Measurements from ENCODE around the gene SLC9A4.

Gene SLC9A4

DNA sequence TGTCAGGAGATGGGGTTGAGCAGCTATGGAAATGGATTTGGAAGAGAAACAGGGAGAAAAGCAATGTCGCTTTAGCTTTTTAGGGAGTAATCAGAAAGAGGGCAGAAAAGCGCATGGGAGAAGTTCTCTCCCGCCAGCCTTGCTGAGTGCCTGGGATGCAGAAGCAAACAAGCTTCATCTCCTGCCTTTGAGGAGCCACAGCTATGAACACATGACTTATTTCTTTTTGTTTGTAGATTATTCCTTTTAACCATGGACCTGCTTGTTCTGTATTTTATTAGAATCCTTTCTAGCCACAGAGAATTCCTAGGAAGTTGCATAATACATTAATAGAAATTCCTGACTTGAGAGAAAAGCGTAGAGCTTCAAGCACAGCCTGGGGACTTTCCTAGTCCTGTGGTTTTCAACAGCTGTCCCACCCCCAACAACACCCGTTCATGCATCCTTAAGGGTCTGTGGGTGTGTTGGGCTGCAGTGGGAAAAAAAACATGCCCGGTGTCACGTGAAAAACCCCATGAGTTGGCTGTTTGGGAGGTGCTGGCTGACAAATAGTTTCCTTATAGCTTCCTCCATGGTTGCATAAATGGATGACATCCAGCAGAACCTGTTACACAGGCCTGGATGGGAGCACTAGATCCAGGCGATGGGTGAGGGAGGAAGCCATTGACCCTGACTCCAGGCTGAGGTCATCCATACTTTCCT is 14.9 kb downstream of the SLC9A4 start:
- Histone ChIP-seq H3K27me3 (ENCODE audit: control insufficient read depth, insufficient read depth, low read length) (no peaks in the 10 kb centered on the region), H3K9ac (ENCODE audit: low read length) (no peak overlapping the region), H3K9me3 (ENCODE audit: control insufficient read depth, low read length) (no peaks in the 10 kb centered on the region), H3K4me1 (ENCODE audit: control insufficient read depth, insufficient read depth, low read length) (peaks cover 53% of the 10 kb centered on the region), H3K4me3 (ENCODE audit: low read length) (no peak overlapping the region), H3K36me3 (ENCODE audit: control insufficient read depth, insufficient read depth, low read length) (peaks cover 9% of the 10 kb centered on the region)

GRCh38 chr2:102489646-102490045 is 16.6 kb downstream of the SLC9A4 start:
- no peaks in the 10 kb centered on the region for H3K27me3 ChIP-seq (ENCODE audit: control insufficient read depth, insufficient read depth, low read length)
- no peak overlapping the region for H3K4me3 ChIP-seq (ENCODE audit: low read length)
- H3K36me3 ChIP-seq (ENCODE audit: control insufficient read depth, insufficient read depth, low read length), result peaks cover 9% of the 10 kb centered on the region
- no peak overlapping the region for H3K9ac ChIP-seq (ENCODE audit: low read length)
- no peaks in the 10 kb centered on the region for H3K9me3 ChIP-seq (ENCODE audit: control insufficient read depth, low read length)
- H3K4me1 ChIP-seq (ENCODE audit: control insufficient read depth, insufficient read depth, low read length), result peaks cover 47% of the 10 kb centered on the region

- no peaks in the 10 kb centered on the region for H3K36me3 ChIP-seq (ENCODE audit: control insufficient read depth, insufficient read depth, low read length)
- H3K4me1 ChIP-seq (ENCODE audit: control insufficient read depth, insufficient read depth, low read length), result peaks cover 28% of the 10 kb centered on the region
- no peaks in the 10 kb centered on the region for H3K9me3 ChIP-seq (ENCODE audit: control insufficient read depth, low read length)
- no peak overlapping the region for H3K9ac ChIP-seq (ENCODE audit: low read length)
- H3K27me3 ChIP-seq (ENCODE audit: control insufficient read depth, insufficient read depth, low read length), result no peaks in the 10 kb centered on the region
- H3K4me3 ChIP-seq (ENCODE audit: low read length), result no peak overlapping the region
These were observed 19.0 kb downstream of the SLC9A4 start for GRCh38 chr2:102492006-102492405.

GRCh38 chr2:102494570-102494969 is 21.5 kb downstream of the SLC9A4 start:
- Histone ChIP-seq H3K4me3 (ENCODE audit: low read length) (no peak overlapping the region), H3K4me1 (ENCODE audit: control insufficient read depth, insufficient read depth, low read length) (peaks cover 22% of the 10 kb centered on the region), H3K27me3 (ENCODE audit: control insufficient read depth, insufficient read depth, low read length) (no peaks in the 10 kb centered on the region), H3K9me3 (ENCODE audit: control insufficient read depth, low read length) (no peaks in the 10 kb centered on the region), H3K9ac (ENCODE audit: low read length) (no peak overlapping the region), H3K36me3 (ENCODE audit: control insufficient read depth, insufficient read depth, low read length) (no peaks in the 10 kb centered on the region)

- Histone ChIP-seq H3K9ac (ENCODE audit: low read length) (no peak overlapping the region), H3K9me3 (ENCODE audit: control insufficient read depth, low read length) (no peaks in the 10 kb centered on the region), H3K4me1 (ENCODE audit: control insufficient read depth, insufficient read depth, low read length) (peaks cover 43% of the 10 kb centered on the region), H3K4me3 (ENCODE audit: low read length) (peak overlapping the region; percentile 9), H3K36me3 (ENCODE audit: control insufficient read depth, insufficient read depth, low read length) (no peaks in the 10 kb centered on the region), H3K27me3 (ENCODE audit: control insufficient read depth, insufficient read depth, low read length) (no peaks in the 10 kb centered on the region)
These were observed 25.4 kb downstream of the SLC9A4 start for GRCh38 chr2:102498414-102498813.

GRCh38 chr2:102499558-102499957 is 26.5 kb downstream of the SLC9A4 start:
- Histone ChIP-seq H3K4me3 (ENCODE audit: low read length) (peak overlapping the region; percentile 9), H3K9ac (ENCODE audit: low read length) (no peak overlapping the region), H3K36me3 (ENCODE audit: control insufficient read depth, insufficient read depth, low read length) (no peaks in the 10 kb centered on the region), H3K27me3 (ENCODE audit: control insufficient read depth, insufficient read depth, low read length) (no peaks in the 10 kb centered on the region), H3K4me1 (ENCODE audit: control insufficient read depth, insufficient read depth, low read length) (peaks cover 43% of the 10 kb centered on the region), H3K9me3 (ENCODE audit: control insufficient read depth, low read length) (no peaks in the 10 kb centered on the region)

DNA sequence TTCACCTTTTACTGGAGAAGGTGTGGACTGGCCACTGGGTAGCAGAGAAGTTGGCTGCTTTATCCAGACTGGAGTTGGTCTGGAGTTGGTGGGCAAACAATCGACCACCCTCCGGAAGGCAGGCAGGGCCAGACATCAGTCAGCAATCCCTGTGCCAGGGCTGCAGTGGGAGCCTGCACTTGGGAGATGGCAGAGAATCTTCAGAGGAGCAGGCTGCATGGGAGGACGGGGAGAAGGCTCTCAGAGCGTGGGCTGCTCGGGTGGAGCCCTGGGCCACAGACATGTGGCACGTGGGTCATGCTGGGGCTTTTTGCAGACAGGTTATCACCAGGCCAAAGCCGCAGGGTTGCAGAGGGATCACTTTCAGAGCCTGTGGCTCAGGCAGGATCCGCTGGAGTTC is 29.6 kb downstream of the SLC9A4 start:
- Histone ChIP-seq H3K9ac (ENCODE audit: low read length) (no peak overlapping the region), H3K9me3 (ENCODE audit: control insufficient read depth, low read length) (no peaks in the 10 kb centered on the region)

GRCh38 chr2:102504833-102505232 is 31.8 kb downstream of the SLC9A4 start:
- H3K4me3 ChIP-seq (ENCODE audit: low read length), result peak overlapping the region; percentile 49
- peak overlapping the region; percentile 1 for H3K9ac ChIP-seq (ENCODE audit: low read length)

More for the DNA sequence above, 29.6 kb downstream of the SLC9A4 start:
- Histone ChIP-seq H3K36me3 (ENCODE audit: control insufficient read depth, insufficient read depth, low read length) (peaks cover 3% of the 10 kb centered on the region), H3K4me1 (ENCODE audit: control insufficient read depth, insufficient read depth, low read length) (peaks cover 56% of the 10 kb centered on the region), H3K27me3 (ENCODE audit: control insufficient read depth, insufficient read depth, low read length) (no peaks in the 10 kb centered on the region), H3K4me3 (ENCODE audit: low read length) (no peak overlapping the region)

DNA sequence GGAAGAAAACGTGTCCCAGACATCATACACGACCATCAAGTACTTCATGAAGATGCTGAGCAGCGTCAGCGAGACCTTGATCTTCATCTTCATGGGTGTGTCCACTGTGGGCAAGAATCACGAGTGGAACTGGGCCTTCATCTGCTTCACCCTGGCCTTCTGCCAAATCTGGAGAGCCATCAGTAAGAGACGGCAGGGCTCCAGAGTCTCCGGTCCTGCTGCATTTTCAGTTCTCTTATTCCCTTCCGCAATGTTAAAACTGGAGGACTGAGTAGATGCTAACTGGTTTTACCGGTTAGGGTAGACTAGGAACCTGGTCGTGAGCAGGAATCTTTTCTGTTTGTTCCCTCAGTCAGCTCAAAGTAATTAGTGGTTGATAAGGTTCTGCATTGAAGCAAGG is 32.3 kb downstream of the SLC9A4 start:
- Histone ChIP-seq H3K36me3 (ENCODE audit: control insufficient read depth, insufficient read depth, low read length) (peaks cover 3% of the 10 kb centered on the region), H3K4me1 (ENCODE audit: control insufficient read depth, insufficient read depth, low read length) (peaks cover 45% of the 10 kb centered on the region), H3K27me3 (ENCODE audit: control insufficient read depth, insufficient read depth, low read length) (no peaks in the 10 kb centered on the region), H3K9me3 (ENCODE audit: control insufficient read depth, low read length) (no peaks in the 10 kb centered on the region), H3K4me3 (ENCODE audit: low read length) (peak overlapping the region; percentile 49), H3K9ac (ENCODE audit: low read length) (peak overlapping the region; percentile 1)

More at GRCh38 chr2:102504833-102505232, 31.8 kb downstream of the SLC9A4 start:
- peaks cover 50% of the 10 kb centered on the region for H3K4me1 ChIP-seq (ENCODE audit: control insufficient read depth, insufficient read depth, low read length)
- peaks cover 3% of the 10 kb centered on the region for H3K36me3 ChIP-seq (ENCODE audit: control insufficient read depth, insufficient read depth, low read length)
- no peaks in the 10 kb centered on the region for H3K27me3 ChIP-seq (ENCODE audit: control insufficient read depth, insufficient read depth, low read length)
- no peaks in the 10 kb centered on the region for H3K9me3 ChIP-seq (ENCODE audit: control insufficient read depth, low read length)

DNA sequence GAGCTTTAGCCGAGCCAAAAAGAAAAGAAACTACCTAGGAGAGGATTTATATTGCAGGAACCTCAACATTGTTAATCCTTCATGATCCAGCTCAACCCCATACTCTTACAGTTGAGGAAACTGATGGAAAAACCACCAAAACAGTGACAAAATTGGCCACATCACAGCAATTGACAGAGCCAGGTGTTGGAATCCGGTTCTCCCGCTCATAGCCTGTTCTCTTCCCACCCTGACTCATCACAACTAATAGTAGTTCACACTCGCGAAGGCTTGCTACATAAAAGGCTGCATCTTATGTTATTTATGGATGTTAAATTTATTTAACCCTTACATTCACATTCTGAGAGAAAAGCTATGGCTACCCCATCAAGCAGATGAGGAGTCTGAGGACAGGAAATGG is 33.7 kb downstream of the SLC9A4 start:
- Histone ChIP-seq H3K27me3 (ENCODE audit: control insufficient read depth, insufficient read depth, low read length) (no peaks in the 10 kb centered on the region), H3K9ac (ENCODE audit: low read length) (no peak overlapping the region), H3K9me3 (ENCODE audit: control insufficient read depth, low read length) (no peaks in the 10 kb centered on the region), H3K36me3 (ENCODE audit: control insufficient read depth, insufficient read depth, low read length) (peaks cover 3% of the 10 kb centered on the region), H3K4me1 (ENCODE audit: control insufficient read depth, insufficient read depth, low read length) (peaks cover 35% of the 10 kb centered on the region), H3K4me3 (ENCODE audit: low read length) (no peak overlapping the region)

GRCh38 chr2:102508863-102509262 is 35.8 kb downstream of the SLC9A4 start:
- Histone ChIP-seq H3K9ac (ENCODE audit: low read length) (no peak overlapping the region), H3K9me3 (ENCODE audit: control insufficient read depth, low read length) (no peaks in the 10 kb centered on the region), H3K4me1 (ENCODE audit: control insufficient read depth, insufficient read depth, low read length) (peaks cover 31% of the 10 kb centered on the region), H3K36me3 (ENCODE audit: control insufficient read depth, insufficient read depth, low read length) (peaks cover 3% of the 10 kb centered on the region), H3K27me3 (ENCODE audit: control insufficient read depth, insufficient read depth, low read length) (no peaks in the 10 kb centered on the region), H3K4me3 (ENCODE audit: low read length) (no peak overlapping the region)

- no peak overlapping the region for H3K9ac ChIP-seq (ENCODE audit: low read length)
- no peak overlapping the region for H3K4me3 ChIP-seq (ENCODE audit: low read length)
- peaks cover 3% of the 10 kb centered on the region for H3K36me3 ChIP-seq (ENCODE audit: control insufficient read depth, insufficient read depth, low read length)
- H3K9me3 ChIP-seq (ENCODE audit: control insufficient read depth, low read length), result no peaks in the 10 kb centered on the region
- H3K27me3 ChIP-seq (ENCODE audit: control insufficient read depth, insufficient read depth, low read length), result no peaks in the 10 kb centered on the region
- peaks cover 35% of the 10 kb centered on the region for H3K4me1 ChIP-seq (ENCODE audit: control insufficient read depth, insufficient read depth, low read length)
These were observed 36.7 kb downstream of the SLC9A4 start for GRCh38 chr2:102509749-102510148.
